PC-3 (cell line): ENCODE measurements around the gene TBX5. TPM values are rescaled to one million over a fixed set of nuclear protein-coding genes. Genes with fewer than 3 reads are reported as not detected.

Experiments used
- ATAC-seq: fragments of 200-7000 bp; cut with Tn5 transposase; 2 replicates; pipeline ENCODE4 v1.9.1; 2020; ENCODE audit warnings: mild to moderate bottlenecking, moderate library complexity
- BruUV-seq: library from RNA; stranded (reverse); fragments of 400-500 nt; replicated peaks from 2 replicates; lab custom pipeline; 2021; lab: Mats Ljungman, UMichigan
- CTCF ChIA-PET: fragments of 300-600 bp; sonication (Branson Sonifier 250); formaldehyde crosslinking; loops from one replicate; lab custom pipeline; 2022; ENCODE audit warnings: antibody characterized with exemption; lab: Charles Lee
- POLR2A ChIA-PET: fragments of 300-600 bp; sonication (Branson Sonifier 250); formaldehyde crosslinking; loops from one replicate; lab custom pipeline; 2022; ENCODE audit warnings: antibody characterized with exemption; ENCODE audit not compliant: unreplicated experiment; lab: Charles Lee
- DNase-seq: peaks from one replicate; pipeline ENCODE4 v3.0.0-alpha.2; 2015
- H2AFZ ChIP-seq: fragments of 300-600 bp; sonication (generic); 2 replicates; pipeline ENCODE4 v1.6.0; 2016; ENCODE audit warnings: antibody characterized with exemption, low read length
- H3F3A ChIP-seq: fragments of 300-600 bp; sonication (generic); one replicate; pipeline ENCODE4 v1.6.0; 2017; ENCODE audit warnings: antibody characterized with exemption, low read length, control low read depth, mild to moderate bottlenecking; ENCODE audit not compliant: unreplicated experiment
- H3K27ac ChIP-seq: fragments of 300-600 bp; sonication (generic); 2 replicates; pipeline ENCODE4 v1.5.1; 2016; ENCODE audit warnings: mild to moderate bottlenecking, low read length
- H3K27me3 ChIP-seq: fragments of 300-600 bp; sonication (generic); 2 replicates; pipeline ENCODE4 v1.6.1; 2016; ENCODE audit warnings: low read length, mixed read lengths
- H3K36me3 ChIP-seq: fragments of 300-600 bp; sonication (generic); 2 replicates; pipeline ENCODE4 v1.6.1; 2016; ENCODE audit warnings: low read depth, mixed run types, low read length, mixed read lengths
- H3K4me1 ChIP-seq: fragments of 300-600 bp; sonication (generic); 2 replicates; pipeline ENCODE4 v1.5.1; 2016; ENCODE audit warnings: low read length; ENCODE audit not compliant: insufficient read depth
- H3K4me2 ChIP-seq: fragments of 300-600 bp; sonication (generic); 2 replicates; pipeline ENCODE4 v1.6.0; 2016; ENCODE audit warnings: low read length
- H3K4me3 ChIP-seq: fragments of 300-600 bp; sonication (generic); 2 replicates; pipeline ENCODE4 v1.5.1; 2016; ENCODE audit warnings: mild to moderate bottlenecking, low read length, mixed read lengths
- H3K79me2 ChIP-seq: fragments of 300-600 bp; sonication (generic); 2 replicates; pipeline ENCODE4 v1.6.1; 2017; ENCODE audit warnings: low read length, mixed read lengths
- H3K9ac ChIP-seq: fragments of 300-600 bp; sonication (generic); 2 replicates; pipeline ENCODE4 v1.6.0; 2016; ENCODE audit warnings: mild to moderate bottlenecking, low read length
- H3K9me2 ChIP-seq: fragments of 300-600 bp; sonication (generic); replicated peaks from 2 replicates; pipeline ENCODE4 v1.6.1; 2016; ENCODE audit warnings: mixed run types, low read length, mixed read lengths
- H3K9me3 ChIP-seq: fragments of 300-600 bp; sonication (generic); 2 replicates; pipeline ENCODE4 v1.6.1; 2016; ENCODE audit warnings: low read length, mixed read lengths
- H4K20me1 ChIP-seq: fragments of 300-600 bp; sonication (generic); 2 replicates; pipeline ENCODE4 v1.6.1; 2016; ENCODE audit warnings: low read length, mixed read lengths
- EZH2 ChIP-seq: fragments of 300-600 bp; sonication (generic); IDR thresholded peaks from one replicate; pipeline ENCODE4 v1.6.1; 2017; ENCODE audit warnings: antibody characterized with exemption, mild to moderate bottlenecking, low read length; ENCODE audit not compliant: unreplicated experiment
- EZH2phosphoT487 ChIP-seq: fragments of 300-600 bp; sonication (generic); IDR thresholded peaks from 2 replicates; pipeline ENCODE4 v1.6.1; 2018; ENCODE audit warnings: mild to moderate bottlenecking, antibody characterized with exemption, low read length, borderline replicate concordance
- intact Hi-C: fragments of 100-400 bp; cut with micrococcal nuclease; formaldehyde crosslinking; loops from 2 replicates; pipeline ENCODE4 v1.9.0; 2023
- total RNA-seq: library from RNA; depleted of rRNA; stranded (reverse); fragments of >200 nt; gene quantifications from 2 replicates; pipeline ENCODE4 v1.2.3, GENCODE V29; 2014
- TF ChIP-seq, protein P1 (sequence below): fragments of 300-600 bp; sonication (generic); conservative IDR thresholded peaks from 2 replicates; pipeline ENCODE4 v1.5.1; 2017; ENCODE audit warnings: antibody characterized with exemption, low read depth, mild to moderate bottlenecking, low read length

TBX5 gene
- total RNA-seq, 1 experiment from 2014 or later: not detected

DNA sequence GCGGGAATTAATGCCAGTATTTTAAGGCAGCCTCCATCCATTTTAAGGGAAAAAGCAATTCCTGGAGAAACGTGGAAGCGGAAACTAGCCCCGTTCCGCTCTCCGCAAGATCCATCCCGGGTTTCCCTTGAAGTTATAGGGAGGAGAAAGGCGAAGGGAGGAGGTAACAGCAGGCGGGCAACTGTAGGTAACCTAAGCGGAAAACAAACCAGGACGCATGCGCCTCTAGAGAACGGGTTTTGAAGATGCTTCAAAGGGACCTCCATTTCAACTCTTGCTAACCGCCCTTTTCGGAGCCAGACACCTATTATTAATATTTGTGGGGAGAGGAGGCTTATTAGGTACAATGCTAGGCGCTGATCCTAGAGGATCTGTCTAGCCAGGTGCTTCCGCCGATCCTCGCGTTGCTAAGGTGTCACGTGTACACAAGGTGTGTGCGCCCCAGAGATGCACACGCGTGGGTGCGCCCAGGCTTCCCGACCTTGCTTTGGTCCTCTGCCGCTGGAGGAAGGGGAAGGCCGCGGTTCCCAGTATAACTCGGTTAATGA is 6.2 kb downstream of the TBX5 start:
- ATAC-seq: no peak
- peaks cover 99% of the 10 kb centered on the region for H3K27me3 ChIP-seq
- no peak for DNase-seq

DNA sequence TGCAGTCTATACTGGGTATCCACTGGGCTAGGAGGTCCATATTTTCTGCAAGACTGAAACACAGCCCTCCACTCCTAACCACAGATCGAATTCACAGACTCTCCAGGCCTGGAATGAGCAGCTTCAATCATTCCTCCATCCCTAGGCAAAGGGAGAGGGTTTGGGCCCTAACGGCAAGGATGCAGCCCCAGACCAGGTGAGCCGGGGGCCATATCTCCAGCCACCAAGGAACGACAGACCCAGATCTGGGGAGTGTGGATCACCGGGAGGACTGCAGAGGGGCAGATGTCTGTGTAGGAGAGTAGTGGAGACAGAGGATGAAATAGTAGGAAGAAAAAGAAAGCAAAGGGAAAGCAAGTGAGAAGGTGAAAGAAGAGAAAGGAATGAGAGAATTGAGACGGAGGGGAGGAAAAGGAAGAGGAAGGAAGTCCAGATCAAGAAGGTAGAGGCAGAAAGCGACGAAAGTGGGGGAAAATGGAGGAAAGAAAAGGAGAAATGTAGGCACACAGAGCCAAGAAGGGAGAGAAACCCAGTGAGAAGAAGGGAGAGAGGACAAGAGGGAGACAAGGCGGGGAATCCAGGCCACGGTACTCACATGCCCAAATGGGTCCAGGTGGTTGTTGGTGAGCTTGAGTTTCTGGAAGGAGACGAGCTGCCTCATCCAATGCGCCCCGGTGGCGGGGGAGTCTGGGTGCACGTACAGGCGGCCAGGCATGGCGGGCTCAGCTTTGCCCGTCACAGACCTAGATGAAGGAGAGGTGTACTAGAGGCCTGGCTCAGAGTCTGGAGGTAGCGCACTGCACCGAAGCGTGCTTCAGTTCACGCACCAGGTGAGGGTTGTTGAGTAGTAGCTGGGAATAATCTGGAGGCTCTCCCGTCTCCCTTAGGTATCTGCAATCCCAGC is 7.7 kb downstream of the TBX5 start:
- no peak overlapping the region for H3K4me2 ChIP-seq
- ChIA-PET POLR2A (no interaction called here), CTCF (no interaction called here)
- BruUV-seq: no TSS peak
- no peaks in the 10 kb centered on the region for H3K9me3 ChIP-seq
- H3K36me3 ChIP-seq: no peaks in the 10 kb centered on the region
- TF ChIP-seq EZH2: no peak
- TF ChIP-seq, protein P1, sequence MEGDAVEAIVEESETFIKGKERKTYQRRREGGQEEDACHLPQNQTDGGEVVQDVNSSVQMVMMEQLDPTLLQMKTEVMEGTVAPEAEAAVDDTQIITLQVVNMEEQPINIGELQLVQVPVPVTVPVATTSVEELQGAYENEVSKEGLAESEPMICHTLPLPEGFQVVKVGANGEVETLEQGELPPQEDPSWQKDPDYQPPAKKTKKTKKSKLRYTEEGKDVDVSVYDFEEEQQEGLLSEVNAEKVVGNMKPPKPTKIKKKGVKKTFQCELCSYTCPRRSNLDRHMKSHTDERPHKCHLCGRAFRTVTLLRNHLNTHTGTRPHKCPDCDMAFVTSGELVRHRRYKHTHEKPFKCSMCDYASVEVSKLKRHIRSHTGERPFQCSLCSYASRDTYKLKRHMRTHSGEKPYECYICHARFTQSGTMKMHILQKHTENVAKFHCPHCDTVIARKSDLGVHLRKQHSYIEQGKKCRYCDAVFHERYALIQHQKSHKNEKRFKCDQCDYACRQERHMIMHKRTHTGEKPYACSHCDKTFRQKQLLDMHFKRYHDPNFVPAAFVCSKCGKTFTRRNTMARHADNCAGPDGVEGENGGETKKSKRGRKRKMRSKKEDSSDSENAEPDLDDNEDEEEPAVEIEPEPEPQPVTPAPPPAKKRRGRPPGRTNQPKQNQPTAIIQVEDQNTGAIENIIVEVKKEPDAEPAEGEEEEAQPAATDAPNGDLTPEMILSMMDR: no peak
- TF ChIP-seq EZH2phosphoT487: no peak
- no peak overlapping the region for H2AFZ ChIP-seq
- no peak overlapping the region for H3K27ac ChIP-seq
- H3K79me2 ChIP-seq: no peaks in the 10 kb centered on the region
- intact Hi-C loops: no loop called here
- no peaks in the 10 kb centered on the region for H3K4me1 ChIP-seq
- ATAC-seq (no peak), DNase-seq (no peak)
- H3K27me3 ChIP-seq: peaks cover 99% of the 10 kb centered on the region
- no peaks in the 10 kb centered on the region for H4K20me1 ChIP-seq
- H3K4me3 ChIP-seq: no peak overlapping the region
- H3F3A ChIP-seq: no peaks in the 10 kb centered on the region
- H3K9me2 ChIP-seq: no peaks in the 10 kb centered on the region
- H3K9ac ChIP-seq: no peak overlapping the region

More for the DNA sequence above, 6.2 kb downstream of the TBX5 start:
- TF ChIP-seq, protein P1: no peak
- TF ChIP-seq EZH2 (no peak), EZH2phosphoT487 (no peak)
- POLR2A ChIA-PET: no interaction called here
- no peaks in the 10 kb centered on the region for H3K9me2 ChIP-seq
- no peak overlapping the region for H3K27ac ChIP-seq
- CTCF ChIA-PET: no interaction called here
- H3K9me3 ChIP-seq: no peaks in the 10 kb centered on the region
- H3F3A ChIP-seq: no peaks in the 10 kb centered on the region
- H4K20me1 ChIP-seq: no peaks in the 10 kb centered on the region
- H3K4me2 ChIP-seq: no peak overlapping the region
- no peak overlapping the region for H2AFZ ChIP-seq
- no peaks in the 10 kb centered on the region for H3K4me1 ChIP-seq
- H3K4me3 ChIP-seq: no peak overlapping the region
- no peaks in the 10 kb centered on the region for H3K36me3 ChIP-seq
- no peak overlapping the region for H3K9ac ChIP-seq
- no peaks in the 10 kb centered on the region for H3K79me2 ChIP-seq
- no TSS peak for BruUV-seq
- intact Hi-C loops: no loop called here
